Iris pigment epithelial cell (primary cell): ENCODE data around the gene PTRH2.
"Not testable (repeated sequence)": the region's sequence is repeated elsewhere in the genome, so short reads cannot be mapped to it uniquely, and the experiment has no call there.

Experiments
- DNase-seq: peaks from one replicate; pipeline ENCODE4 v3.0.0-alpha.2; 2011; ENCODE audit warnings: low read depth

PTRH2 gene

DNA sequence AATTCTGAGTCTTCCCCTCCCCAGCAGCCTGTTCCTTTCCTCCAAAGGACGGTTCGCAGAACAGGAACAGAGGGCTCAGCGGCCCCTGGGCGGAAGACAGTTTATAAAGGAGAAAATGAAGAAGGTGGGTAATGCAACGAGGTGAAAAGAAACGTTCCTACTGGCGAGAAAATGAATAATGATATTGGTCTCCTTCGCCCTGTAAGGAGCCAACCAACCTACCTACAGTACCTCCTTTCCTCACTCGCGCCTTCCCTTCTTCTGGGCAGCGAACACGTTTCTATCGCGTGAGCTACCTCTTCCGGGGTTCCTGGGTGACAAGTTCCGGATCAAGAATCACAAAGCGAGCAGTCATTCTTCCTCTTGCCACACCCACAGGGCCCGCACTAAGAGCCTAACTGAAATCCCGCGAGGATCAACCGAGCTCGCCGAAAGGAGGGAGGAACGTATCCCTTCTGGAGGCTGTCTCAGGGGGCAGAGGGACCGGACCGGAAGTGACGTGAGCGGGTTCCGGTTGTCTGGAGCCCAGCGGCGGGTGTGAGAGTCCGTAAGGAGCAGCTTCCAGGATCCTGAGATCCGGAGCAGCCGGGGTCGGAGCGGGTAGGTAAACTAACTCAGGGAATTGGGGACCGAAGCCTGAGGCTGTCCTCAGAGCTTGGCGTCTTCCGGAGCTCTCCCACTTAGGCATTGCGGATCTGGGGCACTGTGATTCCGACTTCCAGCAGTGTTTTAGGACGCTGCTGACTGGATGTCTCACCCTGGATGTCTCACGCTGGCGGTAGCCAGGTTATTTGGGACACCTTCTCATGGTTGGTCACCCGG is at the start of gene PTRH2, which contains the start of gene VMP1:
PTRH2 (minus strand) TSS at position 282 of the 822 bp plus-strand sequence. CDS start 9,452 bp downstream, outside the sequence.
VMP1 (plus strand) TSS at position 506 of the 822 bp plus-strand sequence. CDS start 23,793 bp downstream, outside the sequence.
- DNase-seq: peak; percentile 100

DNA sequence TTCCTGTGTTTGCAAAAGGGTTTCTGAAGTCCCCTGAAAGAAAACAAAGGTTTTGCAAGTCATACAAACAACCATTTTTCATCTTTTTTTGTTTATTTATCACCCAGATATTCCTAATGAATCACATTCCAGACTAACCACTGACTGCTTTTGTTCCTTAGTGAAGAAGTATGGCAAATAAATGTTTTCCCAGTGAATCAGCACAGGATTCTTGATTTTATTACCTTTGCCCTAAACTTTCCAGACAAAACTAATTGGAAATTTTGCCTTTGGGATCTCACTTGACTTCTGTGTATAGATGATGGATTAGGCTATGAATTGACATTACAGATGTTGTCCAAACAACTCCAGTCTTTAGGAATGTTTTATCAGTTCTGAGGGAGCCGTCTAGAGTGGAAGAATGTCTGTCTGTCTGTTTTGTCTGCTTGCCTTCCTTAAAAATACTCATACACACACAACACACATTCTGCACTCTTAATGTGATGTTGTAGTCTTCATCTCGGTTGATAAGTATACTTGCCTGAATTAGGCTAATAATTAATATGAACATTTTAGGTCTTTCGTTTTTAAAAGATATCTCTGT is 49.1 kb upstream of the PTRH2 start:
- DNase-seq: peak; percentile 83

DNA sequence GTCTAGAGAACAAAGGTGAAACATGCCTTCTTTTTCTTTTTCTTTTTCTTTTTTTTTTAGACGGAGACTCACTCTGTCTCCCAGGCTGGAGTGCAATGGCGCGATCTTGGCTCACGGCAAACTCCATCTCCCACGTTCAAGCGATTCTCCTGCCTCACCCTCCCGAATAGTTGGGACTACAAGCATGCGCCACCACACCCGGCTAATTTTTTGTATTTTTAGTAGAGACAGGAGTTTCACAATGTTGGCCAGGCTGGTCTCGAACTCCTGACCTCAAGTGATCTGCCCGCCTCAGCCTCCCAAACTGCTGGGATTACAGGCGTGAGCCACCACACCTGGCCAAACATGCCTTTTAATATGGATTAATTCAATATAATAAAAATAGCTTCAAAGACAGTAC is 47.8 kb upstream of the PTRH2 start:
- DNase-seq: not testable (repeated sequence)

DNA sequence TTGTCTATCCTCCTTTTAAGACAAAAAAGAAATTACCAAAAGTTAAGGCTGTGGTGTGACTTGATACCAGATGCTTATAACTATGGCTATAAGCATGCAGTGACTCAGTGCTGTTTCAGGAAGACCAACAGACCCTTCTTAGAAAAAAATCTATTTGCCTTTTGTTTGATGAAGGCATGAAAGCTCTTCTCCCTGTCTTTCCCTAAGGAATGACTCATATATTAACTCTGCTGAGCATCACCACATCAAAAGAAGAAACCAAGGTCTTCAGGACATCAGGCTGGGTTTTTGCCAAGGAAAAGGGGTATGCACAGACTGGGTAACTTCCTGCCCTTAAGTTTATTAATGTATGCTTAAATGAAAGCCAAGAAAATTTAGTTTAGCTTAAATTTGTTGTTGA is 47.3 kb upstream of the PTRH2 start:
- DNase-seq: peak; percentile 97

GRCh38 chr17:59753522-59754467 is 46.6 kb upstream of the PTRH2 start:
- peak; percentile 91 for DNase-seq

DNA sequence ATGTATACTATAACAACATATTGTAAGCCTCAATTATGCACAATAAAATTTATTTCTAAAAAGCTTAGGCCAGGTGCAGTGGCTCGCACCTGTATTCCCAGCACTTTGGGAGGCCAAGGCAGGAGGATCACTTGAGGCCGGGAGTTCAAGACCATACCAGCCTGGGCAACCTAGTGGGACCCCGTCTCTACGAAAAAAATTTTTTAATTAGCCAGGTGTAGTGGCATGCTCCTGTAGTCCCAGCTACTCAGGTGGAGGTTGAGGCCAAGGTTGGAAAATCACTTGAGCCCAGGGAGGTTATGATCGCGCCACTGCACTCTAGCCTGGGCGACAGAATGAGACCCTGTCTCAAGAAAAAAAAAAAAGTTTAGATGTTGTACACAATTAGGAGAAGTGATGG is 45.7 kb upstream of the PTRH2 start:
- DNase-seq: no peak

DNA sequence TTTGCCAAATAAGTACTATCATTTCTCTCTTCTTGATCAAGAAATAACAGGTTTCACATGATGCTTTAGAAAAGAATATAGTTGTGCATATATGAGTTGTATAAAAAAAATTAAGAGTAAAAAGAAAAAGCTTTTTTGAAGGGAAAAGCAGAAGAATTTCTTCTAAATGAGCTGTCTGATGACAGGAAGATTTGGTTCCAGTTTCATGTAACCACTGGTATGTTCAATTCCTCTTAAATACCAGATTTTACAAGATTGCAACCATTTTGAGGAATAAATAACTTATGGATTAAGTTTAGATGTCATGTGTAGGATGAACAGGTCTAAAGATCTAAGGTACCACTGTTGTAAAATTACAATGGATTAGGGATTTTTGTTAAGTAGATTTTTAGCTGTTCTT is 45.2 kb upstream of the PTRH2 start:
- DNase-seq: peak; percentile 57

DNA sequence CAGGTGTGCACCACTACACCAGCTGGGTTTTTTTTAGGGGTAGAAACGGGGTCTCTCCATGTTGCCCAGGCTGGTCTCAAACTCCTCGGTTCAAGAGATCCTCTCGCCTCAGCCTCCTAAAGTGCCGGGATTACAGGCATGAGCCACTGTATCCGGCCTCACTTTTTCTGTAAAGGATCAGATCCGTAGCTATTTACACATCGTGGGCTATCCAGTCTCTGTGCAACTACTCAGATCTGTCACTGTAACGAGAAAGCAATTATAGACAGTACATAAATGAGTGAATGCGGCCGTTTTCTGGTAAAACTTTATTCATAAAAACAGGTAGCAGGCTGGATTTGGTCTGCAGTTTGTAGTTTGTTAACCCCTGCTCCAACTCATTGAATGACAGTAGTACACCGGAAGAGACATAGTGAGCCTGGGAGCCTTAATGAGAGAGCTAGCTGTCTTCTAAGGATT is 44.8 kb upstream of the PTRH2 start:
- no peak for DNase-seq

DNA sequence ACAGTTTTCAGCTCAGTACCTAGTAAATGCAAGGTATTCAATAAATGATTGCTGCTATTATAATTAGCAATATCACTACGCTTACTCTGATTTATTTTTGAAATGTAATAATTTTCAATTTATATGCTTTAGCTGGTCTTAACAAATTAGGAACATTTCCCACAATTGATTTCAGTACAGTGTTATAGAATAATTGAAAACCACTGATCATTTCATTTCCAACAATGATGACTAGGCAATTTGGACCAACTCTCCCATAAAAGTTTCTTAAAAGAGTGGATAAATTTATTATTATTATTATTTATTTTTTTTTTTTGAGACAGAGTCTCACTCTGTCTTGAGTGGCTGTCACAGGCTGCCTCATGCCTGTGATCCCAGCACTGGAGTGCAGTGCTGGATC is 41.4 kb upstream of the PTRH2 start:
- no peak for DNase-seq

GRCh38 chr17:59746849-59747445 is 39.7 kb upstream of the PTRH2 start:
- peak; percentile 72 for DNase-seq

- DNase-seq: no peak
Observed at GRCh38 chr17:59745040-59745439, 37.8 kb upstream of the PTRH2 start.

DNA sequence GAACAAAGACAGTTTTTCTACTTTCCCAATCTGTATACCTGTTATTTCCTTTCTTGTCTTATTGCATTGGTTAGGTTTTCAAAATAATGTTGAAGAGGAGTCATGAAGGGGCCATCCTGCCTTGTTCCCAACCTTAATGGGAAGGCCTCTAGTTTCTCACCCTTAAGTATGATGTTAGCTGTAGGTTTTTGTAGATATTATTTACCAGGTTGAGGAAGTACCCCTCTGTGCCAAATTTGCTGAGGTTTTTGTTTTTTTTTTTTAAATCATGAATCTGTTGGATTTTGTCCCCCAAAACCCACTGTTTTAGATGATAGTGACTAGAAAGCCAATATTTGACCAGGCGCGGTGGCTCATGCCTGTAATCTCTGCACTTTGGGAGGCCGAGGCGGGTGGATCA is 36.6 kb upstream of the PTRH2 start:
- DNase-seq: no peak

DNA sequence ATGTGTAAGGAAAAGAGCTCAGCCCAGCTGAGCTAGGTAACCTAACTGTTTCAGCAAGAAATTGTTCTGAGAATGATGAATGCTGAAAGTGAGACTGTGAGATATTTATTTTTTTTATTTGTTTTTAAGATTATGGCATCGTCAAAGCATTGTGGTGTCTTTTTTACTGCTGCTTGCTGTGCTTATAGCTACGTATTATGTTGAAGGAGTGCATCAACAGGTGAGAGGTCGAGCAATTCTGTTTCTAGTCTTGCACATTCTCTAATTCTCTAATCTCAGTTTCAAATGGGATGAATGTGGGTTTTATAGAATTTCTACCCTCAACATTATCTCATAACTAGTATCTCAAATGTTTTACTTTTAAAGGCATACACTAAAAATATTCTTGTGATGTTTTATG is 30.1 kb upstream of the PTRH2 start:
- no peak for DNase-seq

DNA sequence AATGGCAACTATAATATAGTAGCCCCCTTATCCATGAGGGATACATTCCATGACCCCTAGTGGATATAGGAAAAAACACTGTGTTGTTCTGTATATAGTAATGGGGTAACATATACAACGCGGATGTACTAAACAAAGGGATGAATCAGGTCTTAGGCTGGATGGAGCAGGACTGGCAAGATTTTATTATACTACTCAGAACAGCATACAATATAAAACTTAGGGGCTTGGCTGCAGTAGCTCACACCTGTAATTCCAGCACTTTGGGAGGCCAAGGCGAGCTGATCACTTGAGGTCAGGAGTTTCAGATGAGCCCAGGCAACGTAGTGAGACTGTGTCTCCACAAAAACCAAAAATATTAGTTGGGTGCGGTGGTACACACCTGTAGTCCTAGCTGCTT is 27.0 kb upstream of the PTRH2 start:
- no peak for DNase-seq

- no peak for DNase-seq
Observed at GRCh38 chr17:59733697-59734096, 26.5 kb upstream of the PTRH2 start.

GRCh38 chr17:59730268-59730834 is 23.1 kb upstream of the PTRH2 start:
- no peak for DNase-seq

DNA sequence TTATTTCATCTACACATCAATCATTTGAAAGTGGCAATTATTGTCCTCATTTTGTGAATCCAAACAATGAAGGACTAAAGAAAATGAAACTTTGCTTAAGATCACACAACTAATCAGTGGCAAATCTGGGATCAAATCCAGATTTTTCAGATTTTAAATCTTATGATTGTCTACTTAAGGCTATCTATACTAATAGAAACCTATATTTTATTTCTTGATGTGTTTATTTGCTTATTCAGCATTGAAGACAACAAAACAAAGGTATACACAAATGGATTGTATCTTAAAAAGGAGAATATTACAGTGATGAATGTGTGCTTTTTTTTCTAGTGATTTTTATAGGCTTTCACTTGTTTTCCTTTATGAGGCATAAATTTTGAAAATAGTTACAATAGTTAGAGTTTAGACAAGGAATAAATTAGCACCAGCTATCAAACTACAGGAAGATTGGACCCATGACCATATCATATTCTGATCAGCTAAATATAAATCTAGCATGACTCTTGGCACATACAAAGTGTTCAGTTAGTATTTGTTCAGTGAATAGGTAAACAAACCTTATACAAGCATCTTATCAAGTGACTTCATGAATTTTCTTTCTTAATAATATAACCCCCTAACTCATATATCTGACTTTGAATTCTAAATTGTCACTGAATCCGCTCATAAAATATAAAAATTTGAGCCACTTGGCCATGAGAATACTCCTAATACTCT is 20.7 kb upstream of the PTRH2 start:
- no peak for DNase-seq

DNA sequence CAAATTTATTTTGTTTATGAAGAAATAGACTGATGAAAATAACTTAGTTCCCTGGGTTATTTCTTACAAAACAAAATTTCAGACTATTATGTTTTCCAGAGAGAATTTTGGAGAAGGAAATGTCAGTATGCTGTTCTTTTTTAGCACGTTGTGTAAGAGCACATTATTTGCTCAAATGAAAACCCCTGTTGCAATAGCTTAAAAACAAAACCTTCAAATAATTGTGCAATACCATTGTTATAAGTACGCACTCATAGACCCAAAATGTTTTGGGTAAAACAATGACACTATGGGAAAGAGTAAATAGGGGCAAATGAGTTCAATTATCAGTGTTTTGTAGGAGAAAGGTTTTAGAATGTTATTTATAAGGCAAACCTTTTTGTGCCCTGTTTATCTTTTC is 18.5 kb upstream of the PTRH2 start:
- peak; percentile 45 for DNase-seq

GRCh38 chr17:59723607-59724006 is 16.4 kb upstream of the PTRH2 start:
- DNase-seq: no peak

GRCh38 chr17:59723041-59723440 is 15.8 kb upstream of the PTRH2 start:
- DNase-seq: no peak

GRCh38 chr17:59722623-59723022 is 15.4 kb upstream of the PTRH2 start:
- DNase-seq: no peak
